DND-41 (cell line): ENCODE results near the gene FAM53B.

Experiments used
- CTCF ChIP-seq: IDR thresholded peaks from 2 replicates; pipeline ENCODE4 v1.5.1; 2012; ENCODE audit warnings: borderline replicate concordance, low read length, moderate library complexity, mild to moderate bottlenecking; ENCODE audit not compliant: poor library complexity, severe bottlenecking; ENCODE audit errors: extremely low read depth
- EZH2 ChIP-seq: IDR thresholded peaks from 3 replicates; pipeline ENCODE4 v1.6.1; 2012; ENCODE audit warnings: borderline replicate concordance, low read depth, mild to moderate bottlenecking, moderate library complexity, low read length, inconsistent platforms; ENCODE audit not compliant: severe bottlenecking

- TF ChIP-seq EZH2 (no peak), CTCF (no peak)
Observed at GRCh38 chr10:124748166-124748565, 4.0 kb upstream of the FAM53B start.
